Calu3 (cell line): Measurements from ENCODE around the gene MARCHF7. TPM values are rescaled to one million over a fixed set of nuclear protein-coding genes. Genes with fewer than 3 reads are reported as not detected.
"Not testable (repeated sequence)": the region's sequence is repeated elsewhere in the genome, so short reads cannot be mapped to it uniquely, and the experiment has no call there.

ENCODE experiments used
- Bru-seq: library from RNA; stranded (reverse); fragments of 400-500 nt; gene quantifications from one replicate; lab custom pipeline; 2021; lab: Mats Ljungman, UMichigan
- BruChase-seq, 2 experiments: library from RNA; stranded (reverse); fragments of 400-500 nt; gene quantifications; one replicate each; lab custom pipeline; 2021; lab: Mats Ljungman, UMichigan
- BruUV-seq: library from RNA; stranded (reverse); fragments of 400-500 nt; replicated peaks from 2 replicates; lab custom pipeline; 2021; lab: Mats Ljungman, UMichigan
- CTCF ChIA-PET: fragments of 300-600 bp; sonication (Branson Sonifier 250); formaldehyde crosslinking; loops from one replicate; lab custom pipeline; 2022; ENCODE audit warnings: antibody characterized with exemption; lab: Charles Lee
- DNase-seq: peaks from one replicate; pipeline ENCODE4 v3.0.0; 2022
- H3K27ac Mint-ChIP-seq: one replicate; pipeline ENCODE4 v1.8.0; 2022; ENCODE audit warnings: mixed read lengths; ENCODE audit not compliant: unreplicated experiment
- H3K27me3 Mint-ChIP-seq: one replicate; pipeline ENCODE4 v1.8.0; 2022; ENCODE audit warnings: mixed read lengths; ENCODE audit not compliant: unreplicated experiment
- H3K36me3 Mint-ChIP-seq: one replicate; pipeline ENCODE4 v1.8.0; 2022; ENCODE audit warnings: mild to moderate bottlenecking, moderate library complexity, mixed read lengths; ENCODE audit not compliant: insufficient read depth, unreplicated experiment
- H3K4me1 Mint-ChIP-seq: one replicate; pipeline ENCODE4 v1.8.0; 2022; ENCODE audit warnings: mild to moderate bottlenecking, low read depth, mixed read lengths; ENCODE audit not compliant: unreplicated experiment
- H3K4me3 Mint-ChIP-seq: one replicate; pipeline ENCODE4 v1.8.0; 2022; ENCODE audit warnings: mild to moderate bottlenecking, low read depth, moderate library complexity, mixed read lengths; ENCODE audit not compliant: unreplicated experiment
- H3K9me3 Mint-ChIP-seq: one replicate; pipeline ENCODE4 v1.8.0; 2022; ENCODE audit warnings: low read depth, mixed read lengths; ENCODE audit not compliant: unreplicated experiment
- intact Hi-C: fragments of 100-400 bp; cut with micrococcal nuclease; formaldehyde crosslinking; loops from one replicate; pipeline ENCODE4 v1.10.0; 2022; ENCODE audit not compliant: unreplicated experiment
- long read RNA-seq: library from polyadenylated mRNA; stranded (forward); transcript quantifications from one replicate; pipeline ENCODE4 v2.0.0, GENCODE V29; 2022
- total RNA-seq: library from RNA; stranded (reverse); gene quantifications from 2 replicates; pipeline ENCODE4 v1.2.3, GENCODE V29; 2022
- TF ChIP-seq, protein P1 (sequence below): fragments of 200-600 bp; IDR thresholded peaks from one replicate; pipeline ENCODE4 v1.8.0; 2022; ENCODE audit warnings: antibody characterized with exemption; ENCODE audit not compliant: unreplicated experiment

The MARCHF7 gene
- total RNA-seq (74.8 and 81.9 TPM in 2 replicates), Bru-seq, nascent RNA (percentile 97 among the genes with signal in this experiment), BruChase-seq, experiment 1, labeled RNA remaining after a 6-hour chase (percentile 87 among the genes with signal in this experiment), BruChase-seq, experiment 2, labeled RNA remaining after a 2-hour chase (percentile 96 among the genes with signal in this experiment)
- long read RNA-seq, full-length matches to known transcripts, result 20 of 75 reads
- long read RNA-seq, partial matches to known transcripts, result 5 of 75 reads
- long read RNA-seq, other reads (novel, unspliced or antisense), result 50 of 75 reads

GRCh38 chr2:159712143-159712928, at the start of gene MARCHF7:
TSS of gene MARCHF7 (plus strand) at chr2:159712506. CDS start at chr2:159729023, 16,517 bp downstream.
- CTCF ChIA-PET, result interaction anchor here (0.7 to 0.9 kb wide), 4 partner anchors 9 to 155 kb away, joined by 3 to 9 read pairs (median 4); no protein-coding TSS in a partner anchor
- TF ChIP-seq, protein P1, sequence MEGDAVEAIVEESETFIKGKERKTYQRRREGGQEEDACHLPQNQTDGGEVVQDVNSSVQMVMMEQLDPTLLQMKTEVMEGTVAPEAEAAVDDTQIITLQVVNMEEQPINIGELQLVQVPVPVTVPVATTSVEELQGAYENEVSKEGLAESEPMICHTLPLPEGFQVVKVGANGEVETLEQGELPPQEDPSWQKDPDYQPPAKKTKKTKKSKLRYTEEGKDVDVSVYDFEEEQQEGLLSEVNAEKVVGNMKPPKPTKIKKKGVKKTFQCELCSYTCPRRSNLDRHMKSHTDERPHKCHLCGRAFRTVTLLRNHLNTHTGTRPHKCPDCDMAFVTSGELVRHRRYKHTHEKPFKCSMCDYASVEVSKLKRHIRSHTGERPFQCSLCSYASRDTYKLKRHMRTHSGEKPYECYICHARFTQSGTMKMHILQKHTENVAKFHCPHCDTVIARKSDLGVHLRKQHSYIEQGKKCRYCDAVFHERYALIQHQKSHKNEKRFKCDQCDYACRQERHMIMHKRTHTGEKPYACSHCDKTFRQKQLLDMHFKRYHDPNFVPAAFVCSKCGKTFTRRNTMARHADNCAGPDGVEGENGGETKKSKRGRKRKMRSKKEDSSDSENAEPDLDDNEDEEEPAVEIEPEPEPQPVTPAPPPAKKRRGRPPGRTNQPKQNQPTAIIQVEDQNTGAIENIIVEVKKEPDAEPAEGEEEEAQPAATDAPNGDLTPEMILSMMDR, result no peak
- Mint-ChIP-seq H3K27me3 (no peaks in the 10 kb centered on the region), H3K36me3 (peaks cover 57% of the 10 kb centered on the region), H3K9me3 (no peaks in the 10 kb centered on the region), H3K4me3 (peak within 1 kb of the TSS; percentile 100), H3K27ac (peak within 1 kb of the TSS; percentile 99), H3K4me1 (peaks cover 15% of the 10 kb centered on the region)
- intact Hi-C loops, result loop anchor here (2.0 to 10.0 kb wide), 4 partner anchors 95 to 458 kb away; partner anchors contain the start of gene BAZ2B
- peak; percentile 98 for DNase-seq
- BruUV-seq, result no TSS peak

DNA sequence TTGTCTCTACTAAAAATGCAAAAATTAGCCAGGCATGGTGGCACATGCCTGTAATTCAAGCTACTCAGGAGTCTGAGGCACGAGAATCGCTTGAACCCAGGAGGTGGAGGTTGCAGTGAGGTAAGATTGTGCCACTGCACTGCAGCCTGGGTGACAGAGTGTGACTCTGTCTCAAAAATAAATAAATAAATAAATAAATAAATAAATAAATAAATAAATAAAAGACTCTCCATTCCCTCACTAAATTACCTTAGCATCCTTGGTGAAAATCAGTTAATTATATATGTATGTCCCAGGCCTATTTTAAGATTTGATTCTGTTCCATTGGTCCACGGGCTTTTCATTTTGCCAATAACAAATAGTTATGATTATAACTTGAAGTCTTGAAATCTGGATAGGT, 44.9 kb upstream of the MARCHF7 start:
- H3K27me3 Mint-ChIP-seq, BruUV-seq, CTCF ChIA-PET, H3K27ac Mint-ChIP-seq, intact Hi-C loops, DNase-seq, H3K4me3 Mint-ChIP-seq, H3K36me3 Mint-ChIP-seq, H3K9me3 Mint-ChIP-seq, H3K4me1 Mint-ChIP-seq: not testable (repeated sequence)

GRCh38 chr2:159671047-159671446, 41.3 kb upstream of the MARCHF7 start:
- Mint-ChIP-seq H3K27me3 (no peaks in the 10 kb centered on the region), H3K27ac (no peak overlapping the region), H3K4me1 (no peaks in the 10 kb centered on the region), H3K9me3 (no peaks in the 10 kb centered on the region), H3K4me3 (no peak overlapping the region), H3K36me3 (no peaks in the 10 kb centered on the region)
- TF ChIP-seq, protein P1, result no peak
- CTCF ChIA-PET, result no interaction called here
- no TSS peak for BruUV-seq
- DNase-seq, result no peak
- intact Hi-C loops, result no loop called here

GRCh38 chr2:159677654-159678053, 34.7 kb upstream of the MARCHF7 start:
- Mint-ChIP-seq H3K4me1 (no peaks in the 10 kb centered on the region), H3K4me3 (no peak overlapping the region)

More at GRCh38 chr2:159677654-159678053, 34.7 kb upstream of the MARCHF7 start:
- no peaks in the 10 kb centered on the region for H3K27me3 Mint-ChIP-seq
- intact Hi-C loops, result loop anchor here (1.0 to 5.0 kb wide), 2 partner anchors 60 to 120 kb away; partner anchors contain the start of gene BAZ2B
- no peak for DNase-seq
- CTCF ChIA-PET, result interaction anchor here (0.8 kb wide), 1 partner anchor 120 kb away, joined by 6 read pairs; no protein-coding TSS in a partner anchor
- H3K9me3 Mint-ChIP-seq, result no peaks in the 10 kb centered on the region
- no peaks in the 10 kb centered on the region for H3K36me3 Mint-ChIP-seq
- TF ChIP-seq, protein P1, result no peak
- no peak overlapping the region for H3K27ac Mint-ChIP-seq
- BruUV-seq, result no TSS peak
